Central memory CD4-positive, alpha-beta T cell (primary cell): ENCODE measurements around the gene ATRX.
"Not testable (repeated sequence)": the region's sequence is repeated elsewhere in the genome, so short reads cannot be mapped to it uniquely, and the experiment has no call there.

Experiments
- DNase-seq: peaks from one replicate; pipeline ENCODE4 v3.0.0; 2022
- total RNA-seq, 3 experiments: gene quantifications; one replicate each; lab custom pipeline; 2026; lab: John Stamatoyannopoulos, UW

ATRX gene
- 126 to 275 (median 264) reads per million in 3 experiments for total RNA-seq

- peak; percentile 81 for DNase-seq
Observed at GRCh38 chrX:77785486-77786364, at the start of gene ATRX. Gene ATRX, minus strand, starts transcription at chrX:77786216. Its CDS starts 215 bp downstream, at chrX:77786001.

GRCh38 chrX:77831544-77831943, 45.5 kb upstream of the ATRX start:
- DNase-seq: not testable (repeated sequence)

GRCh38 chrX:77821989-77822388, 36.0 kb upstream of the ATRX start:
- not testable (repeated sequence) for DNase-seq

GRCh38 chrX:77820091-77820727, 34.2 kb upstream of the ATRX start:
- no peak for DNase-seq

DNA sequence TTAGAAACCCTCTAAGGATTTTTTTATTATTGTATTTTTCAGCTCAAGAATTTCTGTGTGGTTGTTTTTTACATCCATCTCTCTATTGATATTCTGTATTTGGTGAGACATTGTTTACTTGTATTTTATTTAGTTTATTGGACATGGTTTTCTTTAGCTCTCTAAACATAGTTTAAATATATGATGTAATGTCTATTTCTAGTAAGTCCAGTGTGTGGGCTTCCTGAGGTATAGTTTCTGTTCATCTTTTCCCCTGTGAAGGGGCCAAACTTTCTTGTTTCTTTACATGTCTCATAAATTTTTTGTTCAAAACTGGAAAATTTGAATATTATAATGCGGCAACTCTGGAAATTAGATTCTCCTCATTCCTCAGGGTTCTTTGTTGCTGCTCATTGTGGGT, 28.2 kb upstream of the ATRX start:
- no peak for DNase-seq

DNA sequence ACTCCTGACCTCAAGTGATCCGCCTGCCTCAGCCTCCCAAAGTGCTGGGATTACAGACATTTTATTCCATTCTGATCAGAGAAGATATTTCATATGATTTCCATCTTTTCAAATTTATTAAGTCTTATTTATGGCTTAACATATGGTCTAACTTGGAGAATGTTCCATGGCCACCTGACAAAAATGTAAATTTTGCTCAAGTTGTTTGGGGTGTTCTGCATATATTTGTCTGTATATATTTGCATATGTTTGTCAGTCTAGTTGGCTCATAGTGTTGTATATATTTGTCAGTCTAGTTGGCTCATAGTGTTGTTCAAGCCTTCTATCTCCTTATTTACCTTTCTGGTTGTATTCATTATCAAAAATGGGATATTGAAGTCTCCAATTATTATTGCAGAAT, 16.2 kb upstream of the ATRX start:
- no peak for DNase-seq

DNA sequence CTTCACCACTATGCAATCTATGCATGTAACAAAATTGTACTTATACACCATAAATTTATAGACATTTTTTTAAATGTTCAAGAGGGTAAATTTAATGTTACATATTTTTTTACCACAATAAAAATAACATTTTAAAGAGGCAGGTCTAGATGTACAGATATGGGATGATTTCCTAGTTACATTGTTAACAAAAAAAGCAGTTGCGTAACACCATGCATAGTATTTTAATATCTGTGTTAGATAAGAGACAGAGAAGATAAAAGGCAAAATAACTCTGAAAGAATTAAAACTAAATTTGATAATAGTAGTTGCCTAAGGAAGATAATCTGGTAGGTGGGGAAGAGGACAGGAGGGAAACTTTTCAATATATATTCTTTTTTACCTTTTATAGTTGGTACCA, 9.1 kb upstream of the ATRX start:
- DNase-seq: no peak

DNA sequence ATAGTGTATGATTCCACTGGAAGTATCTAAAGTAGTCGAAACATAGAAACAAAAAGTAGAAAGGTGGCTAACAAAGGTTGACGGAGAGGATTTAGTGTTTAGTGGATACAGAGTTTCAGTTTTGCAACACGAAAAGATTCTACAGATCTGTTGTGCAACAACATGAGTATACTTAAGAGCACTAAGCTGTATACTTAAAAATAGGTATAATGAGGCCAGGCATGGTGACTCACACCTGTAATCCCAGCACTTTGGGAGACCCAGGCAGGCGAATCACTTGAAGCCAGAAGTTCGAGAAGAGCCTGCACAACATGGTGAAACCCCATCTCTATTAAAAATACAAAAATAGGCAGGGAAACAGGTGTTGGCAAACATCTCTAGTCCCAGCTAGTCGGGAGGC, 7.9 kb upstream of the ATRX start:
- DNase-seq: no peak

GRCh38 chrX:77788050-77788449, 2.0 kb upstream of the ATRX start:
- peak; percentile 59 for DNase-seq

DNA sequence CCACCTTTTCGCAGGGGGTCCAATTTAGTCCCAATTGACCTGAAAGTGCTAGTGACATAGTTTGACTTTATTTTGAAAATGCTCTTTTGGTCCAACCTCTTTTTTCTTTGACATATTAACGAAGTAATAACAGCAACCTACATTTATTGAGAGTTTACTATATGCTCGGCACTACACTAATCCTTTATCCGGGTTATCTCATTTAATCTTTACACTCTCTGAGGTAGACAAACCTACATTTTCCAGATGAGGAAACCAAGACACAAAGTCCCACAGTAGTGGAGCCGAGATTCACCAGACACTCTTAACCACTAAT, 307 bp upstream of the ATRX start:
- DNase-seq: no peak

DNA sequence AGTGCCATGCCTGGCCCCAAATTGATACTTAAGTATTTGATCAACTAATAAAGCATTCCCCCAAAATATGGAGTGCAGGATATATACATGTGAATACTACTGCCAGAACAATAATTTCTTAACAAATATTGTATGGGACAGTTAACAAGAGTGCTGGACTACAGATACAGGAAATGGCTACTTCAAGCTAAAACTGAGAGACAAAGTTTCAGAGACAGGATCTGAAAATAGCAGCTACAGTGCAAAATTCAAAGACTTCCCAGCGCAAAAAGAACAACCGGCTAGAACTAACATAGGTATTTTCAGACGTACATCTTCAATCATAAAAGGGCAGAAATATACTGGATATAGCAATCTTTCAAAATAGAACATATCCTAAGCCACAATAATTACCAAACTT, 6.3 kb downstream of the ATRX start:
- DNase-seq: no peak

GRCh38 chrX:77776659-77777058, 9.4 kb downstream of the ATRX start:
- DNase-seq: no peak

GRCh38 chrX:77771601-77772000, 14.4 kb downstream of the ATRX start:
- DNase-seq: no peak

- DNase-seq: peak; percentile 12
Observed at GRCh38 chrX:77768787-77769186, 17.2 kb downstream of the ATRX start.

- not testable (repeated sequence) for DNase-seq
Observed at GRCh38 chrX:77766212-77766611, 19.8 kb downstream of the ATRX start.

- no peak for DNase-seq
Observed at GRCh38 chrX:77755561-77755960, 30.5 kb downstream of the ATRX start.

GRCh38 chrX:77753942-77754341, 32.1 kb downstream of the ATRX start:
- not testable (repeated sequence) for DNase-seq

DNA sequence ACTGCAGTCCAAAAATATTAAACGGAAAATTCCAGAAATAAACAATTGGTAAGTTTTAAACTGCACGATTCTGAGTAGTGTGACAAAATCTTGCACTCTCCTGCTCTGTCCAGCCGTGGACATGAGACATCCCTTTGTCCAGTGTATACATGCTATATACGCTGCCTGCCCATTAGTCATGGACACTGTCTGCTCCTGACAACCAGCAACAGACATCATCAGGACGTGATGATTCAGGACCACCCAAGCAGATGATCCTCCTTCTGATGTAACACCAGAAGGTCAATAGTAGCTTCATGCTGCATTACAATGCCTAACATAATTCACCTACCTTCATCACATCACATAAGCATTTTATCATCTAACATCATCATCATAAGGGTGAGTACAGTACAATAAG, 36.3 kb downstream of the ATRX start:
- DNase-seq: no peak

- DNase-seq: no peak
Observed at GRCh38 chrX:77743720-77744119, 42.3 kb downstream of the ATRX start.

DNA sequence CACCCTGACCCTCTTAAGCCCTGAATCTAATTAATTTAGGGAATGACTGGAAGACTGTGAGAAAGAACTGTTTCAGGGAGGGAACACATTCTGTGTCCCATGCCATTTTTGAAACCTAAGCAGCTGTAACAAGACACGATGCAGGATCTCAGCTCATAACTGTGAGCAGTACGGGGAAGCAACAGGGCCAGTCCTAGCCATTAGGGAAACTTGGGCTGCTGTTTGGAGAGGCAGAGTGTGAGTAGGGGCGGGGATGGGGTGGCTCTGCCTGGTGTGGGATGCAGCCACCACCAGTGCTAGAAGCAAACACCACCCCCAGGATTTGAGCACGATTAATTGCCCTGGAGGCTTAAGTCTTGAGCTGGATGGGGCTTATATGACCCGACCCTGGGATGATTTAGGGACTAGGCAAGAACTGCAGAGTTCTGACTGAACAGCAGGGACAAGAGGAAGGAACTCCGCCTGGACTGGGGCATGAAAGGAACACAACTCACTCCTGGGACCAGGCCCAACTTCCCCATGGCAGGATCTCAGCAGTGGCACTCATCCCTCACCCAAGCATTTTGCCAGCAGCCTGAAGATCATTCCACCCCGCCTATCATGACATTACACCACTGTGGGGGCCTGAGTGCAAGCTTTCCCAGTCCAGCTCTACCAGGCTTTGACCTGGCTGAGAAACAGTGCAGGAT, 43.1 kb downstream of the ATRX start:
- no peak for DNase-seq

GRCh38 chrX:77740376-77740905, 45.6 kb downstream of the ATRX start:
- no peak for DNase-seq

DNA sequence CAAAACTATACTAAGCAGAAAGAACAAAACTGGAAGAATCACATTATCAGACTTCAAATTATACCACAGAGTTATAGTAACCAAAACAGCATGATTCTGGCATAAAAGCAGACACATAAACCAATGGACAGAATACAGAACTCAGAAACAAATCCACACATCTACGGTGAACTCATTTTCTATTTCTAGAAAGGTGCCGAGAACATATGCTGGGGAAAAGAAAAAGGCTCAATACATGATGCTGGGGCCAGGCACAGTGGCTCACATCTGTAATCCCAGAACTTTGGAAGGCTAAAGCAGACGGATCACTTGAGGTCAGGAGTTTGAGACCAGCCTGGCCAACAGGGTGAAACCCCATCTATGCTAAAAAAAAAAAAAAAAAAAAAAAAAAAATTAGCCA, 52.7 kb downstream of the ATRX start:
- no peak for DNase-seq

DNA sequence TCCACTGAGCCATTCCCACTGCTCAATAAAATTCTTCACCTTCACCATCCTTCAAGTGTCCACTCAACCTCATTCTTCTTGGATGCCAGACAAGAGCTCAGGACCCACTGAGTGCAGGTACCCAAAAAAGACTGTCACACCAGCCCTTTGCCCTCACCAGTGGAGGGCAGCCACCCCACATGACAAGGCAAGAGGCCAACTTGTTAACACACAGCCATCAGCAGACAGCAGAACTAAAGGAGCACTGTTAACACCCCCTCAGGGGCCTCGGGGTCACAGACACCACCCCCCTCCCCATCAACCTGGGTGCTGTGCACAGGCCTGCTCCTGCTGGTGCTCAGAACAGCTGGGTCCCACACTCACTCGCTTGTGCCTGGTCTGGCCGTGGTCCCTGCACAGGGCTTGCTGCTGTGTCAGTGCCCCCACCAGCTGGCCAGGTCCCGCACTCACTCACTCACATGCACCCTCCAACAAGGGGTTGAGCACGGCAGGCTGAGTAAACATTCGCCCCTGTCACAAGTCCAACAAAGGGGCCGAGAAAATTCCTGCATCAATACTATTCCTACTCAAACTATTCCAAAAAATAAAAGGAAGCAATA, 54.1 kb downstream of the ATRX start:
- no peak for DNase-seq
